Airway epithelial cell (primary cell): ENCODE results near the gene TMEM240. TPM values are rescaled to one million over a fixed set of nuclear protein-coding genes. Genes with fewer than 3 reads are reported as not detected.

Experiments
- total RNA-seq: library from RNA; depleted of rRNA; stranded (reverse); fragments of >200 nt; gene quantifications from 2 replicates; pipeline ENCODE4 v1.2.3, GENCODE V29; 2015

TMEM240 gene
- 0.23 and 0.35 TPM in 2 replicates for total RNA-seq

DNA sequence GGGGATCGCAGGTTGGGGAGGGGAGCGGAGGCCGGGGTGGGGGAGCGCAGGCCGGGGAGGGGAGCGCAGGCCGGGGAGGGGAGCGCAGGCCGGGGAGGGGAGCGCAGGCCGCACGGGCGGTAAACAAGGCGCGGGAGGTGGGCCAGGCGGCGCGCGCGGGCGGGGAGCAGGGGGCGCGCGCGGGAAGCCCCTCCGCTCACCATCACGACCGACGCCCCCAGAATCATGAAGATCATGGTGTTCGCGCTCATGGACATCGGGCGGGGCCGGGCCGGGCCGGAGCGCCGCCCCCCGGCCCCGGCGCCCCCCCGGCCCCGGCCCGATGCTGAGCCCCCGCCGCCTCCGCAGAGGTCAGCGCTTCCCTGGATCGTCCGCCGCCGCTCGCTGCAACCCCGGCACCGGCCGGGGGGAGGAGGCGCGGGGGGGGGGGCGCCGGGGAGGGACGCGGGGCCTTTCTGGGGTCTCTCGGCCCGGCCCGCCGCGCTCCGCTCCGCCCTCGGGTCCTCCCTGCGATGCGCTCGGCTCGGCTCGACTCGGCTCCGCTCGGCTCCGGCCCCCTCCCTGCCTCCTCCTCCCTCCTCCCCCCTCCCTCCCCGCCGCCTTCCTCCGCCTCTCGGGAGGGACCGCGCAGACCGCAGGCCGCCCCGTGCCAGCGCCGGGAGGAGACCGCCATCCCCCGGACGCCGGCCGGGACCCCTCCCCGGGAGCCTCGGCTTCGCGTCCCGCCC, at the start of gene TMEM240:
Gene TMEM240 (minus strand): TSS at position 535 of the 728 bp plus-strand sequence. CDS start 278 bp downstream, at position 257.

DNA sequence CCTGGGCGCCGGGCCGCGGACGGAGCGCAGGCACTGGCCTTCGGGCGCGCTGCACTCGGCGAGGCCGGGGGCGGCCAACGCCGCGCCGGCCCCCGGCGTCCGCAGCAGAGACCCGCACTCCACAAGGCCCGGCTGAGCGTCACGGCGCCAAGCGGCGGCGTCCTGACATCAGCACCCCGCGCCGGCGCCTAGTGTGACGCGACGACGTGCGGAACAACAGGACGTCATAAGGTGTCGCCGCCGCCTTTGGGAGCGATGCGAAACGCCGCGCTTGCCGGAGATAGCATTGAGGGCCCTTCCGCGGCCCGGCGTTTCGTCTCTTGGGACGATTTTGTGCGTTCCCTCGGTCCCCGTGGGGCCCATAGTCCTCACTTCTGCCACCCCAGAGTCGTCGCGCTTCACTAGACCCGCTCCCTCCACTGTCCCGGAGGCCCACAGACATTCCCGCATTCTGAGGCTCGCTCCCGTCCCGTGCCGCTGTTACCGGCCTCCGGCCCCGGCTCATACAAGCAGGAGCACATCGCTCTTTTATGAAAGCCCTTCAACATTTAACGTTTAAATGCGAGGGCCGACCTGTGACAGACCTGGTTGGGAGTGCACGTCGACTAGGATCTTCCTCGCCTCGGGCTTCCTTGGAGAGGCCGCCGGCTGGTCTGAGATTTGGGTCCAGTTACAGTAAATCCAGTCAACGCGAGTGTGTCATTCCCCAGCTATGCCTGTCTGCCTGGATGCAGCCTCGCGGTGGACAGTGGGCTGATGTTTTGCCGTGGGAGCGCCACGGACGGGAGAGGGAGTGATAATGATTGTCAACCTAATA, 34.5 kb upstream of the TMEM240 start, which contains the start of gene SSU72:
Gene SSU72 (minus strand): TSS at position 143 of the 817 bp plus-strand sequence. CDS start 306 bp downstream, outside the sequence.

DNA sequence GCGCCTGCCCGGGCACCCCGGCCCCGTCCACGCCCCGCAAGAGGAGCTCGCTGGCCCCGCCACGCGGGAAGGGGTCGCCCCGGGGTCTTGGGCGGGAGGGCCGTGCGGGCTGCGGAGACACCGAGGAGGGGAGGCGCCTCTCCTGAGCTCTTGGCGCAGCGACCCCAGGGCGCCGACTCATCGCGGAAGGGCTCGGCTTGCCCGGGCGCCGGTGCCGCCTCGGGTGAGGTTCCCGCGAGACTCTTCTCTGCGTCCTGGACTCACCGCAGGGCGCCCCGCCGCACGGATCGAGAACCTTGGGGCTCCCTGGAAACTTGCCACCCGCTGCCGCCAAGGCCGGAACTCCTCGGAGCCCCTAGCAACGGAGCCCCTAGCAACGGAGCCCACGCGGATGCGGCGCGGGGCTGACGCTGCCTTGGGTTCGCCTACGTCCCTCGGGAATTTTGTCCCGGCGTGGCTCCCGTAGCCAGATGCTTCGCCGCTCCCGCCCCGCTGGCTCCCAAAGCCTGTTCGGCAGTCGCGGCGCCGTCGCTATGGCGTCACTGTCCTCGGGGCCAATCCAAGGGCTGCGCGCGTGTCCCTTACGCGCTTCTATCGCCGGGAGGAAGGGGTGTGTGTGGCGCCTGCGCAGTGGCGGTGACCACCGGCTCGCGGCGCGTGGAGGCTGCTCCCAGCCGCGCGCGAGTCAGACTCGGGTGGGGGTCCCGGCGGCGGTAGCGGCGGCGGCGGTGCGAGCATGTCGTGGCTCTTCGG, 28.7 kb downstream of the TMEM240 start, which contains the start of gene ATAD3A:
Gene ATAD3A (plus strand): TSS at position 630 of the 753 bp plus-strand sequence. CDS start 107 bp downstream, at position 737.

Other genes with a start within 250 kb of the TMEM240 start
- 33.2 and 37.7 TPM in 2 replicates for gene ACAP3, start 232.7 kb downstream of the TMEM240 start, total RNA-seq
- 63.3 and 72.2 TPM in 2 replicates for gene PUSL1, start 232.0 kb downstream of the TMEM240 start, total RNA-seq
- 72.1 and 85.8 TPM in 2 replicates for gene INTS11, start 216.0 kb downstream of the TMEM240 start, total RNA-seq
- gene CPTP, start 215.8 kb downstream of the TMEM240 start, total RNA-seq = 41.8 and 48.7 TPM in 2 replicates
- 0.05 and 0.07 TPM in 2 replicates for gene TAS1R3, start 209.3 kb downstream of the TMEM240 start, total RNA-seq
- 81.8 and 99.3 TPM in 2 replicates for gene DVL1, start 191.2 kb downstream of the TMEM240 start, total RNA-seq
- 1.6 and 4.9 TPM in 2 replicates for gene MXRA8, start 182.1 kb downstream of the TMEM240 start, total RNA-seq
- 213 and 230 TPM in 2 replicates for gene AURKAIP1, start 165.4 kb downstream of the TMEM240 start, total RNA-seq
- gene CCNL2, start 141.3 kb downstream of the TMEM240 start, total RNA-seq = 48.4 and 60.6 TPM in 2 replicates
- 173 and 184 TPM in 2 replicates for gene MRPL20, start 133.3 kb downstream of the TMEM240 start, total RNA-seq
- gene ANKRD65, start 119.3 kb downstream of the TMEM240 start, total RNA-seq = 21.4 and 24.3 TPM in 2 replicates
- gene VWA1, start 104.9 kb downstream of the TMEM240 start, total RNA-seq = 91.6 and 96.3 TPM in 2 replicates
- 0.14 TPM in 1 of 2 replicates, not detected in the other for gene ATAD3C, start 90.9 kb downstream of the TMEM240 start, total RNA-seq
- 30.3 and 34.1 TPM in 2 replicates for gene ATAD3B, start 68.9 kb downstream of the TMEM240 start, total RNA-seq
- gene ATAD3A, start 28.5 kb downstream of the TMEM240 start, total RNA-seq = 56.8 and 65.5 TPM in 2 replicates
- gene SSU72, start 34.2 kb upstream of the TMEM240 start, total RNA-seq = 103 and 113 TPM in 2 replicates
- gene FNDC10, start 59.5 kb upstream of the TMEM240 start, total RNA-seq = 5.6 and 7.5 TPM in 2 replicates
- gene MIB2, start 74.9 kb upstream of the TMEM240 start, total RNA-seq = 39.2 and 41.9 TPM in 2 replicates
- gene MMP23B, start 91.5 kb upstream of the TMEM240 start, total RNA-seq = 0.79 and 1.5 TPM in 2 replicates
- gene CDK11B, start 118.4 kb upstream of the TMEM240 start, total RNA-seq = 7.3 and 13.4 TPM in 2 replicates
- 8.0 and 14.0 TPM in 2 replicates for gene SLC35E2B, start 152.2 kb upstream of the TMEM240 start, total RNA-seq
- gene CDK11A, start 183.7 kb upstream of the TMEM240 start, total RNA-seq = 8.5 and 10.9 TPM in 2 replicates
- gene NADK, start 237.8 kb upstream of the TMEM240 start, total RNA-seq = 56.7 and 58.0 TPM in 2 replicates